HG03520 (cell line): Measurements from ENCODE around the gene DNAJC9.
A peak's percentile ranks its signal among the peaks of the same experiment; 100 is the strongest.
"Not testable (repeated sequence)": the region's sequence is repeated elsewhere in the genome, so short reads cannot be mapped to it uniquely, and the experiment has no call there.

ENCODE experiments used
- ATAC-seq: cut with Tn5 transposase; IDR thresholded peaks from one replicate; pipeline ENCODE4 v1.9.1; 2021; ENCODE audit warnings: mild to moderate bottlenecking, moderate library complexity; ENCODE audit not compliant: unreplicated experiment

Gene DNAJC9, protein sequence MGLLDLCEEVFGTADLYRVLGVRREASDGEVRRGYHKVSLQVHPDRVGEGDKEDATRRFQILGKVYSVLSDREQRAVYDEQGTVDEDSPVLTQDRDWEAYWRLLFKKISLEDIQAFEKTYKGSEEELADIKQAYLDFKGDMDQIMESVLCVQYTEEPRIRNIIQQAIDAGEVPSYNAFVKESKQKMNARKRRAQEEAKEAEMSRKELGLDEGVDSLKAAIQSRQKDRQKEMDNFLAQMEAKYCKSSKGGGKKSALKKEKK

DNA sequence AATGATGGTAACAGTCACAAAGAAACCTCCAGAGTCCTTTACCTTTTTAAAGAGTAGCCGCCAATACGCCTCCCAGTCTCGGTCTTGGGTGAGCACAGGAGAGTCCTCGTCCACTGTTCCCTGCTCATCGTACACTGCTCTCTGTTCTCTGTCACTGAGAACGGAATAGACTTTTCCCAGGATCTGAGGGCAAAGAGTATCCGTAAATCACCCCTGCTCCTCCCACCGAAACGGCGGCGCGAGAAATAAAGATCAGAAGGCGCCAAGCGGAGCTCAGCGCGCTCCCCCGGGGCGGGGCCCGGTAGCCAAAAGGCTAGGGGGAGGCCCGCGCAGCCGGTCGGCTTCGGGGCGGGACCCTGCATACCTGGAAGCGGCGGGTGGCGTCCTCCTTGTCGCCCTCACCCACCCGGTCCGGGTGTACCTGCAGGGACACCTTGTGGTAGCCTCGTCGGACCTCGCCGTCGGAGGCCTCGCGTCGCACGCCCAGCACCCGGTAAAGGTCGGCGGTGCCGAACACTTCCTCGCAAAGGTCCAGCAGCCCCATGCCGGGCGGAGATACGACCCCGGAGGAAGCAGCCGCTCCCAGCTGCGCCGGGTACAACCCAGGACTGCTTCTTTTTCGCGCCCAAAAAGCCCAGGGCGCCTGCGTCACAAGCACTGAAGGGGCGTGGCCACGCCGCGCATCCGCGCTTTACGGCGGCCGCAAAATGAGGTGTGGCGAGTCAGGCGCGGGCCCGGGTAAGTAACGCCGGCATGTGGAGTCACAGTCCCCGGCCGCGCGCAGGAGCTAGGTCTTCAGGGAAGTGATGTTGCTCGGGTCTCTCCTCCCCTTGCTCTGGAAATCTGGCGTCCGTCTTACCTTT lies at the start of gene DNAJC9:
DNAJC9 (minus strand) TSS at position 610 of the 863 bp plus-strand sequence; CDS start at position 544, 66 bp downstream.
- peak; percentile 71 for ATAC-seq

DNA sequence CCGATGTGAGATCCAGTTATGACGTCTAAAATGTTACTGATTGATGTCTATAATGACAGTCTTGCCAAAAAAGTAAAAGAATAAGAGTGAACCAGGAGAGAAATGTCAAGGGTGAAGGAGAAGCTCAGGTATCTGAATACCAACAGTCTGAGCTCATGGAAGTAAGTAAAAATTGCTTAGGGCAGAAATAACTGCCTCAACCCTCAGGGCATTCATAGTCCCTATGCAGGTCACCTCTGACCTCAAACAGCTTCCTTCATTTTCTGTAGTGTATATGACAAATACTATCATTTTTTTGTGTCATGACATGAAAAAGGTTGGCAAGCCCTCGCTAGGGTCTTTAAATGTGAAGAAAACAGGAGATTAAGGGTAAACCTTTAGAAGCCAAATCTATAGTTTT lies 46.4 kb upstream of the DNAJC9 start:
- no peak for ATAC-seq

DNA sequence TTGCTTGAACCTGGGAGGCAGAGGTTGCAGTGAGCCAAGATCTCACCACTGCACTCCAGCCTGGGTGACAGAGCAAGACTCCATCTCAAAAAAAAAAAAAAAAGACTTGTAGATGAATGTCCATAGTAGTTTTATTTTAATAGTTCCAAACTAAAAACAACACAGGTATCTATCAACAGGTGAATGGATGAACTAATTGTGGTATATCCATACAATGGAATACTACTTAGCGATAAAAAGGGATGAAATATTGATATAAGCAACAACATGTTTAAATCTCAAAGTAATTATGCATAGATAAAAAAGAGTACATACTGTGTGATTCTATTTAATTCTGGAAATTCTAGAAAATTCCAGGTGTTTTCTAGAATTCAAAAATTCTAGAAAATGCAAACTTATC lies 42.9 kb upstream of the DNAJC9 start:
- no peak for ATAC-seq

DNA sequence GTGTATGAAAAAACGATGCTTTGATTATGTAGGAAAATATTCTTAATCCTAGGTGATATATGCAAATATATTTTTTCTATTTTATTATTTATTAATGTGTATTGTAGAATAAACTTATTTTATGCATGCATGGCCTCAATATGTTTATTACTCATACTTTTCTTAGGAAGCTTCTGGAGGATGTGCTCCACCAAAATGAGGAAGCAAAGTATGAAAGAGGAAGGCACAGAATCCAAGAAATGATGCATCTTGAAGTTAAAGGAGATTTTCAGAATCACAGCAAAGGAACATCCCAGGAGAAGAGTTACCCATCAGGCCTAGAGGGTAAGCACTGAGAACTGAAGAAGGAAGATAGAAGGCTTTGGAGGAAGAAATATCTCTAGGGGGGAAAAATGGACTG lies 40.4 kb upstream of the DNAJC9 start:
- no peak for ATAC-seq

DNA sequence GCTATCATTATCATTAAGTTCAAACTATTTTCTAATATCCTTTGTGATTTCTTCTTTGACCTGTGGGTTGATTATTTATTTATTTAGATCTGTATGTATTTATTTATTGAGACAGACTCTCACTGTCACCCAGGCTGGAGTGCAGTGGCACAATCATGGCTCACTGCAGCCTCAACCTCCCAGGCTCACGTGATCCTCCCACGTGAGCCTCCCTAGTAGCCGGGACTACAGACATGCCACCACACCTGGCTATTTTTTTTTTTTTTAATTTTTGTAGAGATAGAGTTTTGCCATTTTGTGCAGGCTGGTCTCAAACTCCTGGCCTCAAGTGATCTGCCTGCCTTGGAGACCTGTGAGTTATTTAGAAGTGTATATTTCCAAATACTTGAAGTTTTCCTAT lies 34.0 kb upstream of the DNAJC9 start:
- no peak for ATAC-seq

DNA sequence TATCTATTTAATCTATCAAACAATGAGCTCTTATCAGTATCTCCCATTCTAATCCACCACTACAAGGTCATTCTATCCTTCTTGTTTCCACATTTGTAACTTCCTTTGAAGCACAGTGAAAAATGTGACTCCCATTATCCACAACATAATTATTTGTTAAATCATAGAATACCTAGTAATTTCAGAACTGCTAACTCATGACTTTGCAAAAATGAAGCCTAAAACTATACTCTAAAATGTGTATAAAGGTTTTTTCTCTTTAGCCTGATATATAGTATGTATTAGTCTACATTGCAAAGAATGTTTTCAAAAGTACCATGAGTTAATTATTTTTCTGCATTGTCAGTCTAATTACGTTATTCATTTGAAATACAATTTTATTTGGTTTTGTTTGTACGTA lies 17.4 kb upstream of the DNAJC9 start:
- ATAC-seq, result no peak

DNA sequence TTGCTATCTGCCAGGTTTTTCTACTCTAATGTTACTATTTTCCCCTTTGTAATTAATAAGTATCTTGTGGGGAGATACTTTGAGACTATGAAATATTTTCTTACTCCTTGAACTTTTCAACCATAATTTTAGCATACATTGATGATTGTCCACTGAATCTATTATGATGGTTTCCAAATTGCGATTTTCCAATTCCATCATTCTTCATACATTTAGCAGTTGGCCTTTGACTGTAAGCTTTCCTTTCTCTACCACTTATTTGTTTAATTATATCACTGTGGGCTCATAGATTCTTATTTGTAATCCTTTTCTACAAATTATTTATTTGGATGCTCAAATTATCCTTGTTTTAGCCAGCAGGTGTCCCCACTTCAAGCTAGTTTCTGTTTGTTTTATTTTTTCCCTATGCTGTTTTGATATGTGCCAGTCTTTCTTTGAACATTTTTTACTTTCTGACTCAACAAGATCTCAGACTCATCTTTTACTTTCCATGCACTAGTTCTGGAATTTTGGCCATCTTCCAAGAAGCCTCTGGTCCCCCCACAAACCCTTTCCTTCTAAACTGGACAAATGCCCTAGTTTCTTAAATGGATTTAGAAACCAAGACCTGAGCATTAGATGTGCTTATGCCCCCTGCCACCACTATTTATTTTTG lies 16.8 kb upstream of the DNAJC9 start:
- ATAC-seq, result no peak

DNA sequence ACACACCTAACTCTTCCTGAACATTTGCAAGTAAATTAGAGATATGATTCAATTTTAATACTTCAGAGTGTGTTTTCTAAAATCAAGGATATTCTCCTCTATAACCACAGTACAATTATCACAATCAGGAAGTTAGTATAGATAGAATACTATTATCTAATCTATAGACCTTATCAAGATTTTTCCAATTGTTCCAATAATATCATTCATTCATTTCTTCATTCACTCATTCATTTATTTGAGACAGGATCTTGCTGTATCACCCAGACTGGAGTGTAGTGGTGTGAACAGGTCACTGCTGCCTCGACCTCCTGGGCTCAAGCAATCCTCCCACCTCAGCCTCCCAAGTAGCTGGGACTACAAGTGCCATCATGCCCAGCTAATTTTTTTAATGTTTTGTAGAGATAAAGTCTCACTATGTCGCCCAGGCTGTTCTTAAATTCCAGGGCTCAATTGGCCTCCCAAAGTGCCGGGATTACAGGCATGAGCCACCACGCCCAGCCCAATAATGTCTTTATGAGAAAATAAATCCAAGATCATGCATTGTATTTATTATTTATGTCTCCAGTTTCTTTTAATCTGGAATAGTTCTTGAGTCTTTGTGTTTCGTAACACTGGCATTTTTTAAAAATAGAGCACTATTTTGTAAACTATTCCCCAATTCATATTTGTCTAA lies 16.0 kb upstream of the DNAJC9 start:
- no peak for ATAC-seq

DNA sequence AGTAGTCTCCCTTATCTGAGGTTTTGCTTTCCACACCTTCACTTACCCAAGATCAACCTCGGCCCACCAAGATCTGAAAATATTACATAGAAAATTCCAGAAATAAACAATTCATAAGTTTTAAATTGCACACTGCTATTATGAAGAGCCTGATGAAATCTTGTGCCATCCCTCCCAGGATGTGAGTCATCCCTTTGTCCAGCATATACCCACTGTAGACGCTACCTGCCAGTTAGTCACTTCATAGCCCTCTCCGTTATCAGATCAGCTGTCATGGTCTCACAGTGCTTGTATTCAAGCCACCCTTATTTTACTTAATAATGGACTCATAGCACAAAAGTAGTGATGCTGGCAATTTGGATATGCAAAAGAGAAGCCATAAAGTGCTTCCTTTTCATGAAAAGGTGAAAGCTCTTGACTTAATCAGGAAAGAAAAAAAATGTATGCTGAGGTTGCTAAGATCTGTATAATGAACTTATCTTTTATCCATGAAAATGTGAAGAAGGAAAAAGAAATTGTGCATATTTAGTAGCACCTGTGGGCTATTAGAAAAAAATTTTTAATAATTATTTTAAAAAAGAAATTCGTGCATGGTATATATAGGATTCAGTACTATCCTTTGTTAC lies 15.2 kb upstream of the DNAJC9 start:
- ATAC-seq, result no peak

DNA sequence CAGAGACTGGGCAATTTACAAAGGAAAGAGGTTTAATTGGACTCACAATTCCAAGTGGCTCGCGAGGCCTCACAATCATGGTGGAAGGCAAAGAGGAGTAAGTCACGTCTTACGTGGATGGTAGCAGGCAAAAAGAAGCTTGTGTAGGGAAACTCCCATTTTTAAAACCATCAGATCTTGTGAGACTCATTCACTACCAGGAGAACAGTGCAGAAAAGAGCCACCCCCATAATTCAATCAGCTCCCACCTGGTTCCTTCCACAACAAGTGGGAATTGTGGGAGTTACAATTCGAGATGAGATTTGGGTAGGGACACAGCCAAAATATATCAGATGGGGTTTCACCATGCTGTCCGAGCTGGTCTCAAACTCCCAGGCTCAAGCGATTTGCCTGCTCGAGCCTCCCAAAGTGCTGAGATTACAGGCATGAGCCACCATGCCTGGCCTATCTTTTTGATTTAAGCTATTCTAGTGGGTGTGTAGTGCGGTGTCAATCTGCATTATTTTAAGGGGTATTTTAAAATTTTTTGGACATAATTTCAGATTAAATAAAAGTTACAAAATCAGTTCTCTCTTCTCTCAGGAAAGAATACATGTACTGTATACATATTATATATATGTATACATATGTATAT lies 14.4 kb upstream of the DNAJC9 start:
- no peak for ATAC-seq

DNA sequence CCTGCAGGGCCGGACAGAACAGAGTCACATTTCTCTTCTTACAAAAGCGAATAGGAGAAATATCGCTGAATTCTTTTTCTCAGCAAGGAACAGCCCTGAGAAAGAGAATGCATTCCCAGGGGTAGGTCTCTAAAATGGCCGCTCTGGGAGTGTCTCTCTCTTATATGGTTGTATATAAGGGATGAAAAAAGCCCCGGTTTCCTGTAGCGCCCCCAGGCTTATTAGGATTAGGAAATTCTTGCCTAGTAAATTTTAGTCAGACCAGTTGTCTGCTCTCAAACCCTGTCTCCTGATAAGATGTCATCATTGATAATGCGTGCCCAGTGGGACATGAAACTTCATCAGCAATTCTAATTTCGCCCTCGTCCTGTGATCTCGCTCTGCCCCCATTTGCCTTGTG lies 11.6 kb upstream of the DNAJC9 start:
- not testable (repeated sequence) for ATAC-seq

DNA sequence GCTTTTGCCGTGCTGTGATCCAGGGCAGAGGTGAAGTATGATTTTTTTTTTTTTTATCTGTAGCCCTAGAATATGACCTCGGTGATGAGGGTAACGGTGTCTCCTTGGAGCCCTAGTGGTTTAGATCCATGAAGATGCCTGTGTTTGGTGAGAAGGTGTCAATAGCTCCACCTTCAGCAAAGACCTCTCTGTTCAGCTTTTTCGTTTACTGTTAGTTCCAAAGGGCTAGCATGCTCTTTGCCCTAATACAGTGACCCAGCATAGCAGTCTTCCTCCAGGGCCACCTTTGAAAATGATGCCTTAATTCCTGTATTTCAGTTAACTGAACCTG lies 6.1 kb upstream of the DNAJC9 start:
- ATAC-seq, result no peak

DNA sequence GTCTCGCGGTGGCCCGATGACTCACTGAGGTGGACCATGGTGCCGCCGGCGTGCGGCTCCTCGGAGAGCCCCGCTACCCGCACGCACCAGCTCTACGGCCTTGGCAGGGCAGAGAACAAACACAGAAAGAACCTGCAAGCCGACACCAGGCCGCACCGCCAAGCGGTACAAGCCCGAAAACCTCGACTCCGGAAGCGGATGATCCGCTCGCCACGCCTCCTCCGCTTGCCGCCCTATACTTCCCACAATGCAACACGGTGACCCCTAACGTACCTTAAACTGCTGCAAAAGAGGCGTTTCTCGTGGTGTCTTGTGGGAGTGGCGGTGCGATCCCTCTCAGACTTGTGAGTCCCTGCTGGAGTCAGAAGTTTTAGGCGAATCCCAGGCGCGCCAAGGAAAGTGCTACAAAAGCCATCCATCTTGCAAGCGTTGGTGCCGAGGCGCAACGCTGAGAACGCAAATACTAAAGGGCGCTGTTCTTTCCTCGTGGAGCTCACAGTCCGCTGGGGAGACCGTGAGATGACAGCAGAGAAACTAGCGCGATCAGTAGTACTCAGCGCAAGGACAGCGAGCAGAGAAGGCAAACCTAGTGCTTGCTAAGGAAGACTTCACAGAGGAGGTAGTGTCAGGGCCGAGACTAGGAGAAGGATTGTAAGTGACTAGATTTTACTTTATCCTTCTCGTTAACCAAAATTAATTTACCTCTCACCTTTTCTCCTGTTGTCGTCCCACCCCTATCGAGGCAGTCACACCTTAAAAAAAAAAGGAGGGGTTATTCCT lies 5.6 kb upstream of the DNAJC9 start, which contains the start of gene MRPS16:
MRPS16 (minus strand) TSS at position 200 of the 780 bp plus-strand sequence; CDS start at position 38, 162 bp downstream.
- ATAC-seq, result peak; percentile 70

DNA sequence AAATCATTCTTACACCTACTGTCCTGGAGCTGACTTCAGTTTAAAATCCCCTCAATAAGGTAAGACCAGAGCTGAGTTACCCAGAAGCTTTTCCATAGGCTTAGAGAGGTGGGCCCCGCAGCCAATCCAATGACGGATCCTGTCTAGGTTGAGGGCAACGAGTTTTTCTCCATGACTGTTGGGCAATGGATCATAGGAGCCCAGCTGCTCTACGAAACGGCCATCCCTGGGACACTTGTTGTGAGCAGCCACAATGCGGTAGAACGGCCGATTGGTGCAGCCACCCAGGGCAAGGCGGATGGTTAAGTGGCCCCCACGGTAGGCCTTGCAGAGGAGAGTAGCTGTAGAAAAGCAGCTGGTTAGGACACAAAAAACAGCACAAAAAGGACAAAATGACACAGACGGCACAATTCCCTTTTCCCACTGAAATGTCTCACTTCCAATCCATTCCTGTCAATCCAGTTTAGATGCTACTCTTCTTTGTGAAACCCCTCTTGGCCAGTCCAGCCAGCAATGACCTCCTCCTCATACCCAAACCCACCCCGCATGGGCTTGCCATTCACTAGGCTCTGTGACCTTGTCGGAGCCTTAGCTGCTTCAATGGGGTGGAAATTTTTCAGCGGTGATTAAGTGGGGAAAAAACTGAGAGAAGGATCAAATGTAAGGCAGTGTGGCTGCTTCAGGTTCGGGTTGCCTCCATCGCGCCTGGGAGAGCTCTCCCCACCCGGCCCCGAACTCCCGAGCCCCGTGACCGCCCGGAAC lies 4.8 kb upstream of the DNAJC9 start:
- no peak for ATAC-seq

DNA sequence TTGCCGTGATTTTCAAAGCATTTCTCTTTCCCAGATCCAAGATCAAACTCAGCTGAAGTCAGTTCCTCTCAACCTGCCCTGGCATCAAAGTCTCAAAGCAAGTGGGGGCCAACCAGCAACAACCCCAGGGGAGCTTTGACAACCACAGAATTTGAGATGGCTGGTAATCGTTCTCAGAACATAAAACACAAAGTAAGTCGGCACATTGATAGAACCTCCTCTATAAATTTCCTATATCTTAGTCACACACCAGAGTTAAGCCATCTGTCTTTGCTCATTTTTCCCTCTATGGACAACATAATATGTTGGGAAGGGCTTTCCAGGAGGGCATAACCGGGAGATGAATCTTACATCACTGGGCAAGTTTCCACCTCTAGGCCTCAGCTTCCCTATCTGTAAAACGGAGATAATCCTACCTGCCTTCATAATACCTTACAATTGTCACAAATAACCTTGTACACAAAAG lies 1.2 kb upstream of the DNAJC9 start:
- ATAC-seq, result no peak

DNA sequence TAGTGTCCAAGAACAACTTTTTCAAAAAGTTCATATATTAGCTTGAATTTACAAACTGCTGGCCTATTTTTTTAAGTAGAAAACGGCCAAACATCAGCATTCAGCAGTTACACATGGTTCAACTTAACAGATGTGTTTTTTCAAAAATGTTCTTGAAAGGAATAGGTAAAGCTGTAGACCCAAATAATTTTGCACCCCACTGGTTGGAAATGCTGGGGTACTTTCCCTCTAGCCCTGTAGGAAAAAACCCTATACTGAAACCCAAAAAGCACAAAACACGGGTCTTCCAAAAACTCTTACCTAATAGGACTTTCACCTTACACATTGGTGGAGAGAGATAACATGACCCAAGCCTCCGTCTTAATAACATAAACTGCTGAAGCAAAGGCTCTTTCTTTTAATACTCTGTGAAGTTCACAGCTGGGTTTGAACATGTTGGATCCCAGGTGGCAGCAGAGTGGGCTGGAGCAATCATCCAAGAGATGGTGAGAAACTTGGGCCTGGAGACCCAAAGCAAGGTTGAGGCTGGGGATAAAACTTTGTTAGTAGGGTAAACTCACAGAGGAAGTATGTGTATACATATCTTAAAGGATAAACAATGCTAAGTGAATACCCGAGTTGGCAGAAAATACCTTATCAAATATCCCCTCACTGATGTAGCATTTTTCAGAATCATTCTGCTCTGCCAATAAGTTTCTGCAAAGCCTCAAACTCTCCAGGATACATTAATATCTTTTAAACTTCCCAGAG lies 629 bp upstream of the DNAJC9 start:
- ATAC-seq, result no peak

DNA sequence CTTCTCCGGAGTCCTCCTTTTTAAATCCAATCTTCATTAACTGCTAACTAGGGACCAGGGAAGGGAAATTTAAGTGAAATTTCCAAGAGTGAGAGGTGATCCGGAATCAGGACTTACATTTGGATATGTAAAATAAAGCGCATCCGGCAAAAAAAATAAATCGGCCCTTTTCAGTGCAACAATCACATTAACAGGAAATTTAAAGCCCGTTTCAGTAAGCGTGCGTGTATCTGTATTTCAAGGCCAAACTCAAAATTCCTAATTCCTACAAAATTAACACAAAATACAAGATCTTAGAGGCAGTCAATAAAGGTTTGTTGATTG lies 771 bp downstream of the DNAJC9 start:
- no peak for ATAC-seq

DNA sequence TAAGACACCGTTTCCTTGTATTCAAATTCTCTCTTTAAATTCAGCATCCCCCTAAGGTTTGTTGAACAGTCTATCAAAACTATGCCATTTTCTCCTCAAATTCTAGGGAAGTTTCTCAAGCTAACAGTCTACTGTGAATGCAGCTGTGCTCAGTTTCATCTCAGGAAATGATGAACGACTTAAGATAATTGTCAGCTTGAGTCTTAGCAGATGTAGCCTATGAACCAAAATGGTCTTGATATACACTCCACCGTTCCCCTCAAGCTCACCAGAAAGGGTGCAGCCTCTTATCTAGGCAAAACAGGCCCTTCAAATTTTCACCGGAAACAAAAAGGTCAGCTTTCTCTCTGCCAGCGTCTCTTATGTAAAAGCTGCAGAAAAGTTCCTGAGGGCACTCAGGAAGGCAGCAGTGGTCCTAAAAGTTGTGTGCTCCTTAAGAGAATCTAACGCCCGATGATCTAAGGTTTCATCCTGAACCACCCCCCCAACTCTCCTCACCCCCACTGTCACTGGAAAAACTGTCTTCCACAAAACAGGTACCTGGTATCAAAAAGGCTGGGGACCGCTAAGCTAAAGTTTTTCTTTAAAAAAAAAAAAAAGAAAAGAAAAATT lies 2.1 kb downstream of the DNAJC9 start:
- no peak for ATAC-seq
